K562 (cell line): ENCODE results near the gene JUP. TPM values are rescaled to one million over a fixed set of nuclear protein-coding genes. Genes with fewer than 3 reads are reported as not detected.

Experiments used
- AFF1 ChIP-seq, 2 experiments: fragments of 450-650 bp; IDR thresholded peaks; 2 replicates each; pipeline ENCODE4 v1.6.1; 2018; ENCODE audit warnings: mild to moderate bottlenecking in 2 of 2, low read depth in 1 of 2; ENCODE audit not compliant: partially characterized antibody in 2 of 2
- ARID3A ChIP-seq: IDR thresholded peaks from 2 replicates; pipeline ENCODE4 v1.6.1; 2012; ENCODE audit warnings: low read depth, low read length, improper control_type of control experiment, borderline replicate concordance
- CREB1 ChIP-seq, 2 experiments: sonication (generic) in 1 of 2; formaldehyde crosslinking in 1 of 2; IDR thresholded peaks; 2 replicates each; pipeline versions ENCODE4 v1.6.1 to v1.8.0; 2012 to 2022; ENCODE audit warnings: inconsistent platforms in 1 of 2, mild to moderate bottlenecking in 1 of 2, missing genetic modification reagents in 1 of 2, moderate library complexity in 1 of 2
- FOXO4 ChIP-seq: fragments of 450-650 bp; formaldehyde crosslinking; IDR thresholded peaks from 2 replicates; pipeline ENCODE4 v1.4.0; 2020; ENCODE audit warnings: mild to moderate bottlenecking, moderate library complexity
- HNRNPL ChIP-seq: fragments of 200-400 bp; formaldehyde crosslinking; IDR thresholded peaks from 2 replicates; pipeline ENCODE4 v1.6.1; 2017; ENCODE audit warnings: low read depth, mild to moderate bottlenecking, low read length
- NEUROD1 ChIP-seq: fragments of 150-350 bp; IDR thresholded peaks from 2 replicates; pipeline ENCODE4 v1.6.1; 2014; ENCODE audit warnings: borderline replicate concordance, low read length, low read depth; ENCODE audit not compliant: partially characterized antibody
- PRDM10 ChIP-seq: fragments of 450-650 bp; IDR thresholded peaks from 2 replicates; pipeline ENCODE4 v1.6.1; 2018; ENCODE audit not compliant: partially characterized antibody
- PYGO2 ChIP-seq: fragments of 450-650 bp; IDR thresholded peaks from 2 replicates; pipeline ENCODE4 v1.6.1; 2016; ENCODE audit warnings: mild to moderate bottlenecking, missing genetic modification characterization, moderate library complexity, missing compliant biosample characterization
- SNRNP70 ChIP-seq: fragments of 200-400 bp; formaldehyde crosslinking; optimal IDR thresholded peaks from 2 replicates; pipeline ENCODE3; 2017; ENCODE audit warnings: low read depth, low read length
- SPI1 ChIP-seq: IDR thresholded peaks from 2 replicates; pipeline ENCODE4 v1.6.1; 2011; ENCODE audit warnings: low read depth, low read length, control low read depth, borderline replicate concordance
- TFE3 ChIP-seq: fragments of 450-650 bp; formaldehyde crosslinking; IDR thresholded peaks from 2 replicates; pipeline ENCODE4 v1.4.0; 2020; ENCODE audit warnings: mild to moderate bottlenecking, mixed read lengths
- polyA plus RNA-seq, 8 experiments: library from polyadenylated mRNA; depleted of rRNA in 4 of 8; stranded (reverse) in 5 of 8; unstranded in 3 of 8; fragments of >200 nt; fragmentation: Nextera tagmentation in 2 of 8; fragmentation: Illumina TruSeq in 1 of 8; extraction: Ambion mirVana in 2 of 8; extraction: Trizol in 1 of 8; gene quantifications; 2 replicates each; pipeline versions ENCODE4 v1.2.1 to v1.2.3, GENCODE V29; 2011 to 2014; ENCODE audit warnings: inconsistent platforms in 1 of 8, missing spikeins in 1 of 8
- total RNA-seq, 7 experiments: library from RNA; depleted of rRNA in 6 of 7; stranded (reverse); fragments of >200 nt in 6 of 7; fragmentation: Illumina TruSeq in 2 of 7; extraction: Trizol in 2 of 7; gene quantifications; 2 replicates each; pipeline versions ENCODE4 v1.2.1 to v1.2.3, GENCODE V29; 2011 to 2021; ENCODE audit warnings: low replicate concordance in 1 of 7

Gene JUP
- total and polyA plus RNA-seq, 9 of the 15 experiments (the other 6 are each of a cell fraction or from before 2014, with no cell fraction given), result 6.4 to 177 (median 31.2) TPM

GRCh38 chr17:41793784-41794539 is 7.5 kb upstream of the JUP start (continued):
- no peak for TF ChIP-seq PRDM10
- TF ChIP-seq HNRNPL, result no peak
- TF ChIP-seq AFF1 (IDR thresholded peaks at IDR 0.05; ENCODE audit: low read depth in 1 of 2, partially characterized antibody in 2 of 2), result peak in 1 of 2 experiments; percentile 8
- TF ChIP-seq FOXO4, result no peak
- peak; percentile 50; the same call in 1 of the 2 replicates for TF ChIP-seq TFE3 (CRISPR knock-in tag)
- no peak for TF ChIP-seq ARID3A
- TF ChIP-seq PYGO2 (tag), result no peak
- no peak for TF ChIP-seq CREB1 (IDR thresholded peaks at IDR 0.05)
- TF ChIP-seq CREB1 (CRISPR knock-in tag; IDR thresholded peaks at IDR 0.05), result no peak
- no peak for TF ChIP-seq SPI1
- TF ChIP-seq SNRNP70, result no peak
- TF ChIP-seq NEUROD1, result peak; percentile 27
